ENCODE data around the gene ZFYVE28. TPM values are rescaled to one million over a fixed set of nuclear protein-coding genes. Genes with fewer than 3 reads are reported as not detected.

Gene ZFYVE28
- total RNA-seq, 4 donors from 2014 or later = 8.9 to 19.1 (median 16.4) TPM

DNA sequence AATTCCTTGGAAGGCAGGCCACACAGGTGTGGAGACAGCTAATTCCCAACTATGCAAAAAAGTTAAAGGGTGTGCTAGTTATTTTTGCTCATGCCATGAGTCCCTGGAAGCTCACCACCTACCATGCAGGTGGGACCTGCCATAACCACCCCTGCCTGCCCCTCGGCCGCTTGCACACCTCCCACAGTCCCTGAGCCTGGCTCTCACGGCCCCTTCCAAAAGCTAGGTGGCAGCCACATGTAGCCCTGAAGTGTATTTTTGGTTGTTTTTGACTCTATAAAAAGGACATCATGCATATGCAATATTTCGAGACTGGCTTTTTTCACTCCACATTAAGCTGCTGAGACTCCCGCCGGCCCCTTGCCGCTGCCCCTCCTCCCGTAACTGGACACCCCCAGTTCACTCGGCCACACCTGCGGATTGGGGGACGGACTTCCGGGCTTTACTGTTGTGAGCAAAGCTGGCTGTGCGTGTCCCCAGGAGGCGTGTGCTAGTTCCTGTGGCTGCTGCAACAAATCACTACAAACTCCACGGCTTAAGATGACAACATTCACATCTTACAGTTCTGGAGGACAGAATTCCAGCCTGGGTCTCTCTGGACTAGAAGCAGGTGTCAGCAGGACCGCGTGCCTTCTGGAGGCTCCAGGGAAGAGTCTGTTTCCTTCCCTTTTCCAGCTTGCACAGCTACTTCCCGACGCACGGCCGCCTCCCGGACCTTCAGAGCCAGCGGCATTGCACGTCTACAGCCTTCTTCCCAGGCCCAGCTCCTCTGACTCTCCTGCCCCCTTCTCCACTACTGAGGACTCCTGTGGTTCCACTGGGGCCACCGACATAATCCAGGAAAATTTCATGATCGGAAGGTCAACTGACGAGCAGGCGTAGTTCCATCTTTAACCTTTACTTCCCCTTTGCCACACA, 24.8 kb downstream of the ZFYVE28 start:
- intact Hi-C loops (cut with DNase I) = no loop called here
- Histone ChIP-seq H3K9me3 (no peaks in the 10 kb centered on the region), H3K27me3 (no peaks in the 10 kb centered on the region), H3K27ac (no peak overlapping the region), H3K4me3 (replicated peaks in 1 of 3) (no peak overlapping the region), H3K4me1 (peaks cover 0 to 10% of the 10 kb centered on the region in 2 donors), H3K36me3 (no peaks in the 10 kb centered on the region)
- WGBS, 2 donors = 19 to 20% methylated on average over 28 of the region's 28 CpGs
- TF ChIP-seq POLR2A (IDR thresholded peaks at IDR 0.05) = peak in 1 of 2 donors; percentile 23
- TF ChIP-seq, protein P1, sequence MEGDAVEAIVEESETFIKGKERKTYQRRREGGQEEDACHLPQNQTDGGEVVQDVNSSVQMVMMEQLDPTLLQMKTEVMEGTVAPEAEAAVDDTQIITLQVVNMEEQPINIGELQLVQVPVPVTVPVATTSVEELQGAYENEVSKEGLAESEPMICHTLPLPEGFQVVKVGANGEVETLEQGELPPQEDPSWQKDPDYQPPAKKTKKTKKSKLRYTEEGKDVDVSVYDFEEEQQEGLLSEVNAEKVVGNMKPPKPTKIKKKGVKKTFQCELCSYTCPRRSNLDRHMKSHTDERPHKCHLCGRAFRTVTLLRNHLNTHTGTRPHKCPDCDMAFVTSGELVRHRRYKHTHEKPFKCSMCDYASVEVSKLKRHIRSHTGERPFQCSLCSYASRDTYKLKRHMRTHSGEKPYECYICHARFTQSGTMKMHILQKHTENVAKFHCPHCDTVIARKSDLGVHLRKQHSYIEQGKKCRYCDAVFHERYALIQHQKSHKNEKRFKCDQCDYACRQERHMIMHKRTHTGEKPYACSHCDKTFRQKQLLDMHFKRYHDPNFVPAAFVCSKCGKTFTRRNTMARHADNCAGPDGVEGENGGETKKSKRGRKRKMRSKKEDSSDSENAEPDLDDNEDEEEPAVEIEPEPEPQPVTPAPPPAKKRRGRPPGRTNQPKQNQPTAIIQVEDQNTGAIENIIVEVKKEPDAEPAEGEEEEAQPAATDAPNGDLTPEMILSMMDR (IDR thresholded peaks at IDR 0.05) = no peak
- peak; percentile 69 to 76 for DNase-seq

DNA sequence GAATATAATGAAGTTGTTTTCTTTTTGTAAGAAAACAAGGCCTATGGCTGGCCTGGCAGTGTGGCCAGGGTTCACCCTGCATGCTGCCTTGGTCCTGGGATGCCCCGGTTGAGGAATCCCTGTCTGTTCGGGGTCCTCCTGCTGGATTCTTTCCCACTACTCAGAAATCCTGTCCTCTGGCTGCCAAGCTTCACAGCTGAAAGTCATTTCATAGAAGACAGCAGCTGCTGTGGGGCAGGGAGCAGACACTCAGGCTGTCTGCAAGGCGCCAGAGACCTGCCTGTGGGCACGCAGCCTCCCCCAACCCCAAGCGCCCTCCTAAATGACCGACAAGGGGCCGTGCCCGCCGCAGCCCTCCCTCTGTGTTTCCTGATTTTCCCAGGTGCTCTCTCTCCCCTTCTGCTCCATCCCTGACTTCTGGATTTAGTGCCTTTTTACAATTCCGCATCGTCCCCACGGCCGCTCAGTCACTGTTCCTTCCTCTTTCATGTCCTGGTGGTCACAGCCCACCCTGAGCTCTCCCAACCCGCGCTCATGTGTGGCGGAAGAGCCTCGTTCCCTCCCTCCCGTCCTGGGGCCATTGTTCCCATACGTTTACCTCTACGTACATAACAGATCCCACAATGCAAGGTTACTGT, 27.5 kb downstream of the ZFYVE28 start:
- H3K36me3 ChIP-seq = no peaks in the 10 kb centered on the region
- no peak overlapping the region for H3K4me3 ChIP-seq (replicated peaks in 1 of 3)
- no peak overlapping the region for H3K27ac ChIP-seq
- peaks cover 0 to 10% of the 10 kb centered on the region in 2 donors for H3K4me1 ChIP-seq
- no peaks in the 10 kb centered on the region for H3K27me3 ChIP-seq
- no peaks in the 10 kb centered on the region for H3K9me3 ChIP-seq
- intact Hi-C loops (cut with DNase I) = no loop called here
- no peak for TF ChIP-seq POLR2A (IDR thresholded peaks at IDR 0.05)
- TF ChIP-seq, protein P1 (IDR thresholded peaks at IDR 0.05) = no peak
- WGBS, 2 donors = 70% methylated on average over 20 of the region's 20 CpGs
- DNase-seq = no peak

DNA sequence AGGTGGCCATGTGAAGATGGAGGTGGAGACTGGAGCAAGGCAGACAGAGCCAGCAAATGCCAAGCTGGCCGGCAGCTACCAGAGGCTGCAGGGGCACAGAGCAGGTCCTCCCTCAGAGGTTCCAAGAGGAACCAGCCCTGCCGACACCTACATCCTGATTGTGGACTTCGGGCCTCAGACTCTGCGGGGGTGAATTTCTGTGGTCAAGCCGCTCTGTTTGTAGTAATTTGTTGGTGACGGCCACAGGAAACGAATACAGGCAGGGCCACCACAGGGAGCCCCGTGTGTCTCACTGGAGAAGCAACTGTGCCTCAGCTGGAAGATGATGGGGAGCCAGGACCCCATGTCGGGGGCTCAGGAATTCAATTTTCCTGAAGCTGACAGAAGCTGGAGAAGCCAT, 28.3 kb downstream of the ZFYVE28 start:
- Histone ChIP-seq H3K36me3 (no peaks in the 10 kb centered on the region), H3K4me1 (peaks cover 0 to 10% of the 10 kb centered on the region in 2 donors), H3K27ac (no peak overlapping the region), H3K9me3 (no peaks in the 10 kb centered on the region), H3K4me3 (replicated peaks in 1 of 3) (no peak overlapping the region), H3K27me3 (no peaks in the 10 kb centered on the region)
- DNase-seq = no peak
- TF ChIP-seq, protein P1 (IDR thresholded peaks at IDR 0.05) = no peak
- no peak for TF ChIP-seq POLR2A (IDR thresholded peaks at IDR 0.05)
- intact Hi-C loops (cut with DNase I) = no loop called here
- WGBS, 2 donors = 71 to 87% methylated on average over 5 to 8 of the region's 9 CpGs

DNA sequence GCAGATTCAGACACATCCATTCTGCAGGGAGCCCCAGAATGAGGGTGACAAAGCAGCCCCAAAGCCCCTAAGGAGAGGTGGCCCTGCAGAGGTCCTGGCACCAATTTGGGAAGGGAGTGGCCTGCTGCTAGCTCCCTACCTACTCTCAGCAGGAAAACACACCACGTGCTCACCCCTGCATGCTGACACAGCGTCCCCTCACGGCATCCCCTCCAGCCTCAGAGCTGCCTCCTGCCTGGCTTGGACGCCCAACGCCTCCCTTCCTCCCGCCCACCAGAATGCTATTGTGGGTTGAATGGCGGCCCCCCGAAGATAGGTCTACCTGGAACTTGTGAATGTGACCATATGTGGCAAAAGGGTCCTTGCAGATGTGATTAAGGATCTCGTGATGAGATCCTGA, 28.8 kb downstream of the ZFYVE28 start:
- TF ChIP-seq, protein P1 (IDR thresholded peaks at IDR 0.05) = no peak
- TF ChIP-seq POLR2A (IDR thresholded peaks at IDR 0.05) = no peak
- intact Hi-C loops (cut with DNase I) = no loop called here
- Histone ChIP-seq H3K4me3 (replicated peaks in 1 of 3) (no peak overlapping the region), H3K4me1 (peaks cover 0 to 10% of the 10 kb centered on the region in 2 donors), H3K36me3 (no peaks in the 10 kb centered on the region), H3K27ac (no peak overlapping the region), H3K27me3 (no peaks in the 10 kb centered on the region), H3K9me3 (no peaks in the 10 kb centered on the region)
- WGBS, 2 donors = 83% methylated on average over 9 of the region's 9 CpGs
- no peak for DNase-seq
